K562 (cell line): Measurements from ENCODE around the gene MTARC2. TPM values are rescaled to one million over a fixed set of nuclear protein-coding genes. Genes with fewer than 3 reads are reported as not detected.

Source experiments
- ATAC-seq: fragments of 200-7000 bp; cut with Tn5 transposase; 3 replicates; pipeline ENCODE4 v1.9.1; 2020; ENCODE audit warnings: moderate library complexity
- BruUV-seq: library from RNA; stranded (reverse); fragments of 400-500 nt; replicated peaks from 2 replicates; lab custom pipeline; 2021; lab: Mats Ljungman, UMichigan
- CTCF ChIA-PET: fragments of 300-600 bp; formaldehyde crosslinking; extraction: SDS; loops from one replicate; lab custom pipeline; 2021; ENCODE audit warnings: low intra/inter-chr PET ratio; lab: Yijun Ruan, JAX
- POLR2A ChIA-PET: fragments of 300-600, 350-650 bp; sonication (Branson Sonifier 250); formaldehyde crosslinking; extraction: SDS; loops from one replicate; lab custom pipeline; 2021; ENCODE audit warnings: antibody characterized with exemption, inconsistent platforms; lab: Yijun Ruan, JAX
- DNase-seq, 4 experiments: peaks; one replicate each; pipeline versions ENCODE4 v3.0.0 to v3.0.0-alpha.2; 2011 to 2018; ENCODE audit warnings: low spot score in 3 of 4, mixed read lengths in 3 of 4; ENCODE audit errors: extremely low read depth in 1 of 4
- FAIRE-seq: peaks from 2 replicates; lab custom pipeline; 2011; peaks lifted over from hg19 to GRCh38; lab: Jason Lieb, UNC
- H2AFZ ChIP-seq: 2 replicates; pipeline ENCODE4 v1.6.0; 2011; ENCODE audit warnings: low read depth, low read length, control low read depth, inconsistent platforms
- H3K27ac ChIP-seq: fragments of 200-600 bp; 3 replicates; pipeline ENCODE4 v1.8.0; 2011; ENCODE audit warnings: low read depth, mild to moderate bottlenecking, control low read depth, inconsistent platforms, low read length, moderate library complexity, mixed read lengths; ENCODE audit errors: extremely low read depth
- H3K27me3 ChIP-seq, 2 experiments: fragments of 300-600 bp in 1 of 2; 2 replicates in 1 of 2; 3 replicates in 1 of 2; pipeline versions ENCODE4 v1.6.0 to v1.8.0; 2011; ENCODE audit warnings: inconsistent platforms in 2 of 2, low read length in 2 of 2, mild to moderate bottlenecking in 1 of 2, mixed read lengths in 1 of 2, moderate library complexity in 1 of 2; ENCODE audit not compliant: control insufficient read depth in 2 of 2, insufficient read depth in 2 of 2
- H3K36me3 ChIP-seq: fragments of 300-600 bp; 3 replicates; pipeline ENCODE4 v1.8.0; 2011; ENCODE audit warnings: mild to moderate bottlenecking, low read length, inconsistent platforms; ENCODE audit not compliant: control insufficient read depth, insufficient read depth
- H3K4me1 ChIP-seq, 2 experiments: fragments of 200-600 bp in 1 of 2; replicated peaks in 1 of 2; 2 replicates in 1 of 2; 3 replicates in 1 of 2; pipeline versions ENCODE4 v1.5.1 to v1.8.0; 2011; ENCODE audit warnings: inconsistent platforms in 2 of 2, low read length in 2 of 2, mild to moderate bottlenecking in 1 of 2, mixed read lengths in 1 of 2, moderate library complexity in 1 of 2; ENCODE audit not compliant: control insufficient read depth in 2 of 2, insufficient read depth in 2 of 2
- H3K4me2 ChIP-seq: 2 replicates; pipeline ENCODE4 v1.6.1; 2011; ENCODE audit warnings: low read length, control low read depth, inconsistent platforms, mixed read lengths; ENCODE audit not compliant: insufficient read depth
- H3K4me3 ChIP-seq: fragments of 200-600 bp; sonication (generic), shearing (Covaris generic); 2 replicates; pipeline ENCODE4 v1.5.1; 2016; ENCODE audit warnings: control low read depth, inconsistent platforms
- H3K79me2 ChIP-seq: fragments of 200-600 bp; 3 replicates; pipeline ENCODE4 v1.8.0; 2011; ENCODE audit warnings: low read length, inconsistent platforms; ENCODE audit not compliant: control insufficient read depth, insufficient read depth
- H3K9ac ChIP-seq, 2 experiments: 2 replicates each; pipeline versions ENCODE4 v1.6.0 to v1.6.1; 2011; ENCODE audit warnings: low read depth in 2 of 2, low read length in 2 of 2, control low read depth in 1 of 2, inconsistent platforms in 1 of 2, mild to moderate bottlenecking in 1 of 2, mixed read lengths in 1 of 2; ENCODE audit not compliant: insufficient read depth in 1 of 2
- H3K9me1 ChIP-seq: one replicate; pipeline ENCODE4 v1.6.0; 2011; ENCODE audit warnings: inconsistent platforms, mild to moderate bottlenecking, low read length, moderate library complexity; ENCODE audit not compliant: control insufficient read depth, insufficient read depth
- H3K9me3 ChIP-seq: replicated peaks from 2 replicates; pipeline ENCODE4 v1.5.1; 2011; ENCODE audit warnings: low read depth, low read length, inconsistent platforms; ENCODE audit not compliant: control insufficient read depth, insufficient read depth
- H4K20me1 ChIP-seq: replicated peaks from 2 replicates; pipeline ENCODE4 v1.6.1; 2011; ENCODE audit warnings: low read length, inconsistent platforms, mixed read lengths; ENCODE audit not compliant: control insufficient read depth, insufficient read depth
- DNMT1 ChIP-seq: fragments of 450-650 bp; IDR thresholded peaks from 2 replicates; pipeline ENCODE4 v1.6.1; 2016; ENCODE audit warnings: antibody characterized with exemption, mild to moderate bottlenecking
- HMG20A ChIP-seq: fragments of 450-650 bp; formaldehyde crosslinking; conservative IDR thresholded peaks from 2 replicates; pipeline ENCODE4 v1.4.0; 2020; ENCODE audit warnings: mild to moderate bottlenecking, mixed read lengths
- NCOA6 ChIP-seq: fragments of 450-650 bp; IDR thresholded peaks from 2 replicates; pipeline ENCODE4 v1.6.1; 2017; ENCODE audit warnings: mild to moderate bottlenecking
- STAG1 ChIP-seq: sonication (generic); formaldehyde crosslinking; IDR thresholded peaks from 2 replicates; pipeline ENCODE4 v1.5.0; 2020; ENCODE audit warnings: missing genetic modification reagents, borderline replicate concordance
- STAT6 ChIP-seq: sonication (generic); formaldehyde crosslinking; IDR thresholded peaks from 2 replicates; pipeline ENCODE4 v1.8.1; 2023; ENCODE audit warnings: mild to moderate bottlenecking, missing genetic modification reagents
- TARDBP ChIP-seq: fragments of 450-650 bp; IDR thresholded peaks from 2 replicates; pipeline ENCODE4 v1.6.1; 2016
- ZBTB40 ChIP-seq, 2 experiments: fragments of 450-650 bp in 1 of 2; sonication (generic) in 1 of 2; formaldehyde crosslinking in 1 of 2; IDR thresholded peaks; 2 replicates each; pipeline versions ENCODE4 v1.7.1 to v1.9.0; 2016 to 2022; ENCODE audit warnings: inconsistent platforms in 1 of 2, mild to moderate bottlenecking in 1 of 2, missing genetic modification reagents in 1 of 2
- WGBS: fragments of 100-300 bp; shearing (Covaris generic); methylation state at CpG from one replicate; pipeline ENCODE4 v1.1.6; 2016; ENCODE audit warnings: low coverage, mixed read lengths; ENCODE audit not compliant: insufficient coverage; ENCODE audit errors: missing lambda C conversion rate; 5-methylcytosine and 5-hydroxymethylcytosine counted together
- in situ Hi-C: fragments of 300-500 bp; cut with MboI; formaldehyde crosslinking; loops from 4 replicates; pipeline ENCODE4 v1.15.0; 2018; ENCODE audit warnings: inconsistent platforms, mixed read lengths
- intact Hi-C: fragments of 100-400 bp; cut with micrococcal nuclease; formaldehyde crosslinking; loops from 2 replicates; pipeline ENCODE4 v1.14.2; 2022
- polyA plus RNA-seq, 8 experiments: library from polyadenylated mRNA; depleted of rRNA in 4 of 8; stranded (reverse) in 5 of 8; unstranded in 3 of 8; fragments of >200 nt; fragmentation: Nextera tagmentation in 2 of 8; fragmentation: Illumina TruSeq in 1 of 8; extraction: Ambion mirVana in 2 of 8; extraction: Trizol in 1 of 8; gene quantifications; 2 replicates each; pipeline versions ENCODE4 v1.2.1 to v1.2.3, GENCODE V29; 2011 to 2014; ENCODE audit warnings: inconsistent platforms in 1 of 8, missing spikeins in 1 of 8
- total RNA-seq, 7 experiments: library from RNA; depleted of rRNA in 6 of 7; stranded (reverse); fragments of >200 nt in 6 of 7; fragmentation: Illumina TruSeq in 2 of 7; extraction: Trizol in 2 of 7; gene quantifications; 2 replicates each; pipeline versions ENCODE4 v1.2.1 to v1.2.3, GENCODE V29; 2011 to 2021; ENCODE audit warnings: low replicate concordance in 1 of 7

MTARC2 gene
- total and polyA plus RNA-seq, 9 of the 15 experiments (the other 6 are each of a cell fraction or from before 2014, with no cell fraction given) = 0.03 to 0.35 TPM; not detected in 7

GRCh38 chr1:220699044-220699443 lies 49.1 kb upstream of the MTARC2 start:
- 0% methylated on average over 3 of the region's 3 CpGs for WGBS
- no peak overlapping the region for H3K4me3 ChIP-seq
- in situ Hi-C loops = no loop called here
- H3K4me2 ChIP-seq = no peak overlapping the region
- DNase-seq (peak in 1 of 4 experiments; percentile 6), ATAC-seq (no peak), FAIRE-seq (no peak)
- no peak overlapping the region for H2AFZ ChIP-seq
- H3K79me2 ChIP-seq = no peaks in the 10 kb centered on the region
- H4K20me1 ChIP-seq = no peaks in the 10 kb centered on the region
- H3K9me3 ChIP-seq = no peaks in the 10 kb centered on the region
- no peaks in the 10 kb centered on the region for H3K36me3 ChIP-seq
- intact Hi-C loops = no loop called here
- no peak overlapping the region for H3K27ac ChIP-seq
- CTCF ChIA-PET = no interaction called here
- no peak overlapping the region for H3K9ac ChIP-seq
- POLR2A ChIA-PET = interaction anchor here (0.7 to 0.9 kb wide), 2 partner anchors 63 to 343 kb away, joined by 3 to 4 read pairs; no protein-coding TSS in a partner anchor
- H3K27me3 ChIP-seq = peaks cover 4 to 46% of the 10 kb centered on the region in 2 experiments; a peak in 3 of 5 replicates
- H3K4me1 ChIP-seq = no peaks in the 10 kb centered on the region
- H3K9me1 ChIP-seq = no peaks in the 10 kb centered on the region
- BruUV-seq = no TSS peak
- no peak for TF ChIP-seq STAG1 (CRISPR knock-in tag)
- no peak for TF ChIP-seq DNMT1
- TF ChIP-seq TARDBP = no peak
- no peak for TF ChIP-seq STAT6
- TF ChIP-seq HMG20A (CRISPR knock-in tag) = no peak
- TF ChIP-seq ZBTB40 (IDR thresholded peaks at IDR 0.05) = no peak
- TF ChIP-seq ZBTB40 (CRISPR knock-in tag; IDR thresholded peaks at IDR 0.05) = no peak
- TF ChIP-seq NCOA6 = no peak
